HL-60 (cell line): ENCODE measurements around the gene TNFAIP8L3.
"Not testable (repeated sequence)": the region's sequence is repeated elsewhere in the genome, so short reads cannot be mapped to it uniquely, and the experiment has no call there.

Experiments used
- DNase-seq, 2 experiments: peaks; one replicate each; pipeline ENCODE4 v3.0.0-alpha.2; 2010 to 2020; ENCODE audit warnings: low read depth in 1 of 2, low spot score in 1 of 2
- H3K27ac ChIP-seq: fragments of 250-450 bp; sonication (Bioruptor Pico); replicated peaks from 2 replicates; pipeline ENCODE4 v1.5.1; 2020; ENCODE audit warnings: mild to moderate bottlenecking, moderate library complexity
- H3K27me3 ChIP-seq: fragments of 250-450 bp; sonication (Bioruptor Pico); 2 replicates; pipeline ENCODE4 v1.5.1; 2021; ENCODE audit warnings: mild to moderate bottlenecking, moderate library complexity; ENCODE audit not compliant: insufficient read depth, poor library complexity, severe bottlenecking
- H3K4me3 ChIP-seq: replicated peaks from 2 replicates; pipeline ENCODE4 v1.5.1; 2011; ENCODE audit warnings: mild to moderate bottlenecking, control low read depth, low read length; ENCODE audit not compliant: insufficient read depth
- GABPA ChIP-seq: IDR thresholded peaks from 2 replicates; pipeline ENCODE4 v1.6.1; 2012; ENCODE audit warnings: low read depth
- POLR2AphosphoS5 ChIP-seq: IDR thresholded peaks from 2 replicates; pipeline ENCODE4 v1.6.1; 2012; ENCODE audit warnings: low read depth
- SPI1 ChIP-seq: IDR thresholded peaks from 2 replicates; pipeline ENCODE4 v1.6.1; 2012; ENCODE audit warnings: low read depth, mild to moderate bottlenecking, borderline replicate concordance
- TF ChIP-seq, protein P1 (sequence below): IDR thresholded peaks from one replicate; pipeline ENCODE4 v1.5.1; 2011; ENCODE audit warnings: low read length, control low read depth, inconsistent platforms; ENCODE audit not compliant: insufficient read depth
- TF ChIP-seq, protein P2 (sequence below): IDR thresholded peaks from 2 replicates; pipeline ENCODE4 v1.6.1; 2012; ENCODE audit warnings: low read depth; ENCODE audit not compliant: insufficient replicate concordance

Gene TNFAIP8L3

DNA sequence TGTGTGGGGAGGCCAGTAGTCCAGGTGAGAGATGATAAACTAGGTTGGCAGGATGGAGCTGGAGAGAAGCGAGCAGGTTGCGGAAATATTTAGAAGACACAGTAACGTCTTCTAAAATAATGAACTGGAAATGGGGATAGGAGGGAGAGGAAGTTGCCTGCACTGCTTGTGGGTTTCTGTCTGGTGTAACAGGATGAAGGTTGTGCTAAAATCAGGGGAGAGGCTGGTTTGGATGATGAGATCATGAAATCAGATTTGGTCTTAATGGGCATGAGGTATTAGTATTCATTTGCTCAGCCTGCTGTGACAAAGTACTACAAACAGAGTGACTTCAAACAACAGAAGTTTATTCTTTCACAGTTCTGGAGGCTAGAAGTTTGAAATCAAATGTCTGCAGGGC is 32.1 kb upstream of the TNFAIP8L3 start:
- TF ChIP-seq POLR2AphosphoS5 (no peak), SPI1 (peak; percentile 69; the same call in 1 of the 2 replicates)
- no peak overlapping the region for H3K4me3 ChIP-seq

DNA sequence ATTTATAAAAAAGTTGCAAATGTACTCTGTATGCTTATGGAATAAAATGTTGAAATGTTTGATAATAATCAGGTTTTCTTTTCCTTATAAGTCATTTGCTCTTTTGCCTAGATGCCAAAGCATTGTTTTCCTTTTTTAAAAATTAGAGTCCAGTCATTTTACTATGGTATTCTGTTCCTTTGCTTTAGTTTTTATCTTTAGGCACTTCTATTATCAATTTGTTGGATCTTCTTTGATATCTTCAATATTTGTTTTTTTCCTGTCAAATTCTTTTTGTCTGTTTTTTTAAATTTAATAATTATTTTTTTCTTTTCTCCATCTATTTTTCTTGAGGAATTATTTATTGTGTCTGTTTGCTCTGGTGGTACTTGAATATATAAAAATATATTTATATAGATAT is 28.3 kb upstream of the TNFAIP8L3 start:
- not testable (repeated sequence) for H3K4me3 ChIP-seq, H3K27ac ChIP-seq, DNase-seq, H3K27me3 ChIP-seq

More for the DNA sequence above, 32.1 kb upstream of the TNFAIP8L3 start:
- Histone ChIP-seq H3K27ac (no peak overlapping the region), H3K27me3 (no peaks in the 10 kb centered on the region)
- DNase-seq = peak in 1 of 2 experiments; percentile 47

DNA sequence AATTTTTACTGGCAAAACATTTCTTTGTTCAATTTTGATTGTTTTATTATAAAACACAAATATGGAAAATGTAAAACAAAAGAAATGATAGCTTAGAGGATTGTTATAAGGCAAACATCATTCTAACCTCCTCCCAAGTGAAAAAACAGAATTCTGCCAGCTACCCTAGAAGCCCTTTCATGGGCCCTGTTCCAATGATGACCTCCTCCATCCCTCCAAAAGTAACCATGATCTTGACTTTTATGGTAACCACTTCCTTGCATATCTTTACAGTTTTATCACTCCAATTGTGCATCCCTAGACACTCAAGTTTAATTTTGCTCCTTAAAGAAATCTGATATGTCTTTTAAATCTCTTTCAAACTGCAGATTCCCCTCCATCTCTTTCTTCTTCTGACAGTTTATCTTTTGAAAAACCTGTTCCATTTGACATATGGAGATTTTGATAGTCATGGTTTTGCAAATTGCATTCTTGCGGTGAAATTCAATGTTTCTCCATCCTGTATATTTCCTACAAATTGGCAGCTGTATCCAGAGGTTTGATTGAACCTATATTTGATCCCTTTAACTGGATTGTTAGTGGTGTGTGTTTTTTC is 27.0 kb upstream of the TNFAIP8L3 start:
- H3K27ac ChIP-seq = no peak overlapping the region
- no peak overlapping the region for H3K4me3 ChIP-seq
- no peak for DNase-seq
- TF ChIP-seq POLR2AphosphoS5 (no peak), SPI1 (no peak), GABPA (no peak)
- TF ChIP-seq, protein P1, sequence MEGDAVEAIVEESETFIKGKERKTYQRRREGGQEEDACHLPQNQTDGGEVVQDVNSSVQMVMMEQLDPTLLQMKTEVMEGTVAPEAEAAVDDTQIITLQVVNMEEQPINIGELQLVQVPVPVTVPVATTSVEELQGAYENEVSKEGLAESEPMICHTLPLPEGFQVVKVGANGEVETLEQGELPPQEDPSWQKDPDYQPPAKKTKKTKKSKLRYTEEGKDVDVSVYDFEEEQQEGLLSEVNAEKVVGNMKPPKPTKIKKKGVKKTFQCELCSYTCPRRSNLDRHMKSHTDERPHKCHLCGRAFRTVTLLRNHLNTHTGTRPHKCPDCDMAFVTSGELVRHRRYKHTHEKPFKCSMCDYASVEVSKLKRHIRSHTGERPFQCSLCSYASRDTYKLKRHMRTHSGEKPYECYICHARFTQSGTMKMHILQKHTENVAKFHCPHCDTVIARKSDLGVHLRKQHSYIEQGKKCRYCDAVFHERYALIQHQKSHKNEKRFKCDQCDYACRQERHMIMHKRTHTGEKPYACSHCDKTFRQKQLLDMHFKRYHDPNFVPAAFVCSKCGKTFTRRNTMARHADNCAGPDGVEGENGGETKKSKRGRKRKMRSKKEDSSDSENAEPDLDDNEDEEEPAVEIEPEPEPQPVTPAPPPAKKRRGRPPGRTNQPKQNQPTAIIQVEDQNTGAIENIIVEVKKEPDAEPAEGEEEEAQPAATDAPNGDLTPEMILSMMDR = no peak
- no peaks in the 10 kb centered on the region for H3K27me3 ChIP-seq

DNA sequence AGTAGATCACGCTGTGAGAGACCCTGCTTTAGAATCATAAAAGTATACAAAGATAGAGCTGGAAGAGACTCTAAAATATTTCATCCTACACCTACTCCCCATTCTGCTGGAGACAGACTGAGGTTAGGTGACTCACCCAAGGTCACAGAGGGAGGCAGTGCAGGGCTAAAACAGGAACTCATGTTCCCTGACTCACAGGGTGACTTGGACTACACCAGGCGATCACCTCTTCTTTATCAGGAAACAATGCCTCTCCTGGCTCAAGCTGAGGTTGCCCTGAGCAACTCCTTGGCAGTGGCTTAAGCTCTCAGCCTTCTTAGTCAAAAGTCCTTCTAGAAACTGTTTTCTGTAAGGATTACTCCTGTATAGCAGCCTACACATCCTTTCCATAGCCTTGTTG is 26.4 kb upstream of the TNFAIP8L3 start:
- DNase-seq = peak; percentile 45 to 64

DNA sequence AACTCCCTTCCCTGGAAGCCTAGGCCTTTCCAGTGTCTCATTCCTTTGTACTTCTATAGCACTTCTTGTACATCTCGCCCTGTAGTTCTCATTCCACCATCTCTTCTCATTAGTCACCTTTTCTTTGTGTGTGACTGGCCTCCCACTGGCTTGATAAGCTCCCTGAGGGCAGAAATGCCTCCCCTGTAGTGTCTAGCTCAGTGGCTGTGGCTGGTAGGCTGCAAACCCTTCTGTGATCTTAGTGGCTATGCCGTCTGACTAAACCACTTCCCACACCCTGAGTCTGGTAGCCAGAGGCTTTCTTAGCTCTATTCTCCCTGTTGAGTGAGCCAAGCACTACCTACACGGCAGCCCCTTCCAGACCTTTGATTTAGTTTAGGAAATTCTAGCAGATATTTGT is 24.4 kb upstream of the TNFAIP8L3 start:
- no peak for DNase-seq
- H3K4me3 ChIP-seq = no peak overlapping the region
- H3K27me3 ChIP-seq = no peaks in the 10 kb centered on the region
- TF ChIP-seq, protein P1 = no peak
- no peak for TF ChIP-seq GABPA
- no peak overlapping the region for H3K27ac ChIP-seq

More for the DNA sequence above, 26.4 kb upstream of the TNFAIP8L3 start:
- Histone ChIP-seq H3K27ac (no peak overlapping the region), H3K27me3 (no peaks in the 10 kb centered on the region), H3K4me3 (no peak overlapping the region)
- no peak for TF ChIP-seq POLR2AphosphoS5
- peak; percentile 81 for TF ChIP-seq SPI1

DNA sequence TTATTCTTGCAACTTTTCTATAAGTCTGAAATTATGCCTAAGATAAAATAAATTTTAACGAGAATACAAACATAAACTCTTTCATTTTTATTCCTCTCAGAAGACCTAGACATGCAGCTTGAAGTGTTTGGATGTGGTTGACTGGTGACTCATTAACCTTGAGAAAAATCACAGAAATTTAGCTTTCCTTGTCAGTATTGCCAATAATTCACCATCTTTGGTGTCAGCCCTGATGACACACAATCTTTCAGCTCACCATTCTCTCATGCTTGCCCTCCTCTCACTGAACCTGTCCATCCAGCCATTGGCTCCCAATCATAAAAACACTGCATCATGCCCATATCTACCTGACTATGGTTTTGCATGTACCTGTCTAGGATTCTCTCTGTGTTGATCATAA is 22.6 kb upstream of the TNFAIP8L3 start:
- no peak for DNase-seq
- no peaks in the 10 kb centered on the region for H3K27me3 ChIP-seq
- TF ChIP-seq POLR2AphosphoS5 (no peak), SPI1 (no peak)
- TF ChIP-seq, protein P2, sequence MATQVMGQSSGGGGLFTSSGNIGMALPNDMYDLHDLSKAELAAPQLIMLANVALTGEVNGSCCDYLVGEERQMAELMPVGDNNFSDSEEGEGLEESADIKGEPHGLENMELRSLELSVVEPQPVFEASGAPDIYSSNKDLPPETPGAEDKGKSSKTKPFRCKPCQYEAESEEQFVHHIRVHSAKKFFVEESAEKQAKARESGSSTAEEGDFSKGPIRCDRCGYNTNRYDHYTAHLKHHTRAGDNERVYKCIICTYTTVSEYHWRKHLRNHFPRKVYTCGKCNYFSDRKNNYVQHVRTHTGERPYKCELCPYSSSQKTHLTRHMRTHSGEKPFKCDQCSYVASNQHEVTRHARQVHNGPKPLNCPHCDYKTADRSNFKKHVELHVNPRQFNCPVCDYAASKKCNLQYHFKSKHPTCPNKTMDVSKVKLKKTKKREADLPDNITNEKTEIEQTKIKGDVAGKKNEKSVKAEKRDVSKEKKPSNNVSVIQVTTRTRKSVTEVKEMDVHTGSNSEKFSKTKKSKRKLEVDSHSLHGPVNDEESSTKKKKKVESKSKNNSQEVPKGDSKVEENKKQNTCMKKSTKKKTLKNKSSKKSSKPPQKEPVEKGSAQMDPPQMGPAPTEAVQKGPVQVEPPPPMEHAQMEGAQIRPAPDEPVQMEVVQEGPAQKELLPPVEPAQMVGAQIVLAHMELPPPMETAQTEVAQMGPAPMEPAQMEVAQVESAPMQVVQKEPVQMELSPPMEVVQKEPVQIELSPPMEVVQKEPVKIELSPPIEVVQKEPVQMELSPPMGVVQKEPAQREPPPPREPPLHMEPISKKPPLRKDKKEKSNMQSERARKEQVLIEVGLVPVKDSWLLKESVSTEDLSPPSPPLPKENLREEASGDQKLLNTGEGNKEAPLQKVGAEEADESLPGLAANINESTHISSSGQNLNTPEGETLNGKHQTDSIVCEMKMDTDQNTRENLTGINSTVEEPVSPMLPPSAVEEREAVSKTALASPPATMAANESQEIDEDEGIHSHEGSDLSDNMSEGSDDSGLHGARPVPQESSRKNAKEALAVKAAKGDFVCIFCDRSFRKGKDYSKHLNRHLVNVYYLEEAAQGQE = no peak
- no peak overlapping the region for H3K4me3 ChIP-seq
- H3K27ac ChIP-seq = no peak overlapping the region
